ENCODE data around the gene YAF2. TPM values are rescaled to one million over a fixed set of nuclear protein-coding genes. Genes with fewer than 3 reads are reported as not detected.

Gene YAF2
- total RNA-seq, 1 donor from 2014 or later: 28.0 TPM

DNA sequence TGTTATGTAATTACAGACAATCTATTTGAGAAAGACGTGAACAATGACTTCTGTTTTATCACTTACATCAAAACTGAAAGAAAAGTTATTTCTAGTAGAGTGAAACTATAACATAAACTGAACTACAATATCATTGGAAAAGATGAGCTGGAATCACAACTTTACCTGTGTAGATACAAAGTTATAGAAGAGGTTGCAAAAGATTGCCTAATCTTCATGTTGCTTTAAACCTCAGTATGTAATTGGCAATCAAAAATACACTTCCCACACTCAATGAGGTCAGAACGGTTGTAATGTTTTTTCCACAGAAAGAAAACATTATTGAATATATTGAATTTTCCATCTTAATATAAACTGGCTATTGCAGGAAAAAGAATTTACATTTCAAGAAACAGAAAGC is 55.7 kb downstream of the YAF2 start:
- intact Hi-C loops (cut with DNase I): no loop called here
- H3K9me3 ChIP-seq: no peaks in the 10 kb centered on the region
- no peaks in the 10 kb centered on the region for H3K36me3 ChIP-seq
- H3K27ac ChIP-seq: no peak overlapping the region
- H3K27me3 ChIP-seq: no peaks in the 10 kb centered on the region
- no peaks in the 10 kb centered on the region for H3K4me1 ChIP-seq
- ATAC-seq (no peak), DNase-seq (no peak)
- no peak overlapping the region for H3K4me3 ChIP-seq
- TF ChIP-seq, protein P1, sequence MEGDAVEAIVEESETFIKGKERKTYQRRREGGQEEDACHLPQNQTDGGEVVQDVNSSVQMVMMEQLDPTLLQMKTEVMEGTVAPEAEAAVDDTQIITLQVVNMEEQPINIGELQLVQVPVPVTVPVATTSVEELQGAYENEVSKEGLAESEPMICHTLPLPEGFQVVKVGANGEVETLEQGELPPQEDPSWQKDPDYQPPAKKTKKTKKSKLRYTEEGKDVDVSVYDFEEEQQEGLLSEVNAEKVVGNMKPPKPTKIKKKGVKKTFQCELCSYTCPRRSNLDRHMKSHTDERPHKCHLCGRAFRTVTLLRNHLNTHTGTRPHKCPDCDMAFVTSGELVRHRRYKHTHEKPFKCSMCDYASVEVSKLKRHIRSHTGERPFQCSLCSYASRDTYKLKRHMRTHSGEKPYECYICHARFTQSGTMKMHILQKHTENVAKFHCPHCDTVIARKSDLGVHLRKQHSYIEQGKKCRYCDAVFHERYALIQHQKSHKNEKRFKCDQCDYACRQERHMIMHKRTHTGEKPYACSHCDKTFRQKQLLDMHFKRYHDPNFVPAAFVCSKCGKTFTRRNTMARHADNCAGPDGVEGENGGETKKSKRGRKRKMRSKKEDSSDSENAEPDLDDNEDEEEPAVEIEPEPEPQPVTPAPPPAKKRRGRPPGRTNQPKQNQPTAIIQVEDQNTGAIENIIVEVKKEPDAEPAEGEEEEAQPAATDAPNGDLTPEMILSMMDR (IDR thresholded peaks at IDR 0.05): no peak

DNA sequence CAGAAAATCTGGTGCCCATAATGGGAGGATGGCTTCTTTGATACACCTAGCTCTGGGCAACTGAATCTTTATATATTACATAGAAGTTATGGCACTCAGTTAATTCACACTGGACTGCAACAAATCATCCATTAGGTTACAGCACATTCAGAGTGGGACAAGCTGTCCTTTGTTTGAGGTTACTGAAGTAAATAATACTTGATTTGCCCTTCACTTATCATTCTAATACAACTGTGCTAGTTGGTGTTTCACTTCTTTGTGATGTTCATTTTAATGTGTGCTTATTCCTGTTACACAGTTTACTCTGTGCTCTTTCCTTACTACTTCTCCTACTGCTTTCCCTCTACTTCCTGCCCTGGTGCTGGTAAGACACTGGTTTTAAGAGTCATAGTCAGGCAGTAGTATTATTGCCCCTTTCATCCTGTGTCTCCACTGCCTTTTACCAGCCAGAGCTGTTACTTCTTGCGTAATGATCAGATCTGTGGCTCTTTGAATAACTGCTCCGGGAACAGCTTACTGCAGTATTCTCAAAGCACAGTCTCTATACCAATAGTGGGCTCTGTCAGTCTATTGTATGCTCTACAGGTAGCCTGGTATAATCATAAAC is 57.0 kb downstream of the YAF2 start:
- Histone ChIP-seq H3K4me1 (no peaks in the 10 kb centered on the region), H3K4me3 (no peak overlapping the region), H3K27ac (no peak overlapping the region), H3K27me3 (no peaks in the 10 kb centered on the region), H3K36me3 (no peaks in the 10 kb centered on the region), H3K9me3 (no peaks in the 10 kb centered on the region)
- ATAC-seq (peak; percentile 25), DNase-seq (no peak)
- TF ChIP-seq, protein P1 (IDR thresholded peaks at IDR 0.05): no peak
- intact Hi-C loops (cut with DNase I): no loop called here

DNA sequence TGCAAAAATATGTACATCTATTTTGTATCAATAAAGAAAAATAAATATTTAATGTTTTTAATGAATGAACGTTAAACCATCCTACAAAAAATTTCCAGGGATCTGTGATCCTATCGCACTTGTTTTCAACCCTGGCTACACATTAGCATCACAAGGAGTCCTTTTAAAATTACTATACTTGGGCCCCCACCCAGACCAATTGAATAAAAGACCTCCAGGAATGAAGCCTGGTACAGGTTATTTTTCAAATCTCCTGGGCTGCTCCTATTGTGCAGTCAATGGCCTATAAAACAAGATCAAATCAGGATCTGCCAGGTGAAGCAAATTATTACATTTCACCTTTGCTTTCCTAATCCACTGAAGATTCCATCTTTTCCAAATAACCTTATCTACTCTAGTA is 59.9 kb downstream of the YAF2 start:
- Histone ChIP-seq H3K4me3 (no peak overlapping the region), H3K9me3 (no peaks in the 10 kb centered on the region), H3K36me3 (no peaks in the 10 kb centered on the region), H3K4me1 (peaks cover 2% of the 10 kb centered on the region), H3K27me3 (no peaks in the 10 kb centered on the region), H3K27ac (no peak overlapping the region)
- TF ChIP-seq, protein P1 (IDR thresholded peaks at IDR 0.05): no peak
- ATAC-seq (no peak), DNase-seq (no peak)
- intact Hi-C loops (cut with DNase I): no loop called here

DNA sequence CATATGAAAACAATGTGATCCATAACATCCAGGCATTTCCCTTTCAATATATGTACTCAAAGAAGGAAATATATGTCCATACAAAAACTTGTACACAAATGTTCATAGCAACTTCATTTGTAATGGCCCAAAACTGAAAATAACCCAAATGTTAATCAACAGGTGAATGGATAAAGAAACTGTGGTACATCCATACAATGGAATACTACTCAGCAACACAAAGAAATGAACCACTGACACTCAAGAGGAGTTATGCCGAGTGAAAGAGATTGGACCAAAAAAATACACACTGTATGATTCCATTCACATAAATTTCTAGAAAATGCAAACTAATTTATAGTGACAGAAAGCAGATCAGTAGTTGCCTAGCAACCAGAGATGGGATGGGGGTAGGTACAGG is 63.1 kb downstream of the YAF2 start:
- no peak for ATAC-seq
- no peak overlapping the region for H3K27ac ChIP-seq
- TF ChIP-seq, protein P1 (IDR thresholded peaks at IDR 0.05): no peak
- H3K4me1 ChIP-seq: peaks cover 4% of the 10 kb centered on the region
- DNase-seq: no peak
- H3K27me3 ChIP-seq: no peaks in the 10 kb centered on the region
- intact Hi-C loops (cut with DNase I): no loop called here
- no peak overlapping the region for H3K4me3 ChIP-seq
- H3K9me3 ChIP-seq: no peaks in the 10 kb centered on the region
- no peaks in the 10 kb centered on the region for H3K36me3 ChIP-seq

DNA sequence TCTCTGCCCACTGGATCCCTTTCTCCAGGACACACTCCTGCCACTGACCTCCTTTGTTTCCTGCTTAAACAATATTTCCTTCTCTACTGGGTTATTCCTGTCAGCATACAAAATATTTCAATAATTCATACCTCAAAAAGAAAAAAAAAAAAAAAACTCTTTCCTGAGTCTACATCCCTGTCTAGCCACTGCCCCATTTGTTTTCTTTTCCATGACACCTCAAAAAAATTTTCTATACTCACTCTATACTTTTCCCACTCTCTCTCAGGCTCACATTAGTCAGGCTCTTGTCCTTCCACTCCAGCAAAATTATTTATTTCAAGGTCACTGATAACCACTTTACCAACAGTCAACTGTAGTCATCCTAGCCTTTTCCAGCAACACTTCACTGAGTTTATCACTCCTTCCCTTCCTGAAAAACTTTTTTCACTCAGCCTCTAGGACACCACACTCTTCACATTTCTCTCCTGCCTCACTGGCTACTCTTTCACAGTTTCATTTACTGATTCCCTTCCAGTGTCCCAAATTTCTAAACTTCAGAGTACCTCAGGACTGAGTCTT is 64.0 kb downstream of the YAF2 start:
- intact Hi-C loops (cut with DNase I): no loop called here
- Histone ChIP-seq H3K36me3 (no peaks in the 10 kb centered on the region), H3K27ac (no peak overlapping the region), H3K27me3 (no peaks in the 10 kb centered on the region), H3K4me3 (no peak overlapping the region), H3K4me1 (peaks cover 4% of the 10 kb centered on the region), H3K9me3 (no peaks in the 10 kb centered on the region)
- no peak for DNase-seq
- ATAC-seq: no peak
- TF ChIP-seq, protein P1 (IDR thresholded peaks at IDR 0.05): no peak
